Measurements from ENCODE around the gene TSPAN4. TPM values are rescaled to one million over a fixed set of nuclear protein-coding genes. Genes with fewer than 3 reads are reported as not detected.

Gene TSPAN4
- total RNA-seq, 1 experiment from 2014 or later: 117 TPM

DNA sequence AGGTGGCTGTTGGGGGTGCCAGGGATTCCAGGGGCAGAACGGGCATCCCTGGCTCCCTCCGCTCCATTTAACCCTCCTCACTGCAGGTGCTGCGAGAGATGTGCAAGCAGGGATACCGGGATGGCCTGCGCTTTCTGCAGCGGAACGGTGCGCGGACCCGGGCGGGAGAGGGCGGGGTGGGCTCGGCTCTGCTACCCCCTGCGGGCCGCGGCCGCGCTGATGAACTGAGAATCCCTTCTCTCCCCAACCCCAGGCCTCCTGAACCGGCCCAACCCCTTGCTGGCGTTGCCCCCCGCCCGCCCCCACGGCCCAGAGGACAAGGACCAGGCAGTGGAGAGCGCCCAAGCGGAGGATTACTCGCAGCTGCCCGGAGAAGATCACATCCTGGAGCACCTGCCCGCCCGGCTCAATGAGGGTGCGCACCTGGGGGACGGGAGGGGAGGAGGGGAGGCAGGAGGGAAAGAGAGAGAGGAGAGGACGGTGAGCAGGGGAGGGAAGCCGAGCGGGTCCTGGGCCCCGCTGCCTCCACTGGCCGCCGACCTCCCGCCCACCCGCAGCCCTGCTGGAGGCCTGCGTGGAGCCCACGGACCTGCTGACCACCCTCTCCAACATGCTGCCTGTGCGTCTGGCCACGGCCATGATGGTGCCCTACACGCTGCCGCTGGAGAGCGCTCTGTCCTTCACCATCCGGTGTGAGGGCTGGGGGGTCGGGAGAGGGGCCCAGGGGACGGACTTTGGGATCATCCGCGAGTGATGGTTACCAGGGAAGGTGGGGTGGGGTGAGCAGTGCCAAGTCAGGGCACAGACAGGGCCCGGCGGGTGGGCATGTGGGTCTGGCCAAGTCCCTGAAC, 19.0 kb upstream of the TSPAN4 start:
- DNase-seq (ENCODE audit: low spot score): no peak

DNA sequence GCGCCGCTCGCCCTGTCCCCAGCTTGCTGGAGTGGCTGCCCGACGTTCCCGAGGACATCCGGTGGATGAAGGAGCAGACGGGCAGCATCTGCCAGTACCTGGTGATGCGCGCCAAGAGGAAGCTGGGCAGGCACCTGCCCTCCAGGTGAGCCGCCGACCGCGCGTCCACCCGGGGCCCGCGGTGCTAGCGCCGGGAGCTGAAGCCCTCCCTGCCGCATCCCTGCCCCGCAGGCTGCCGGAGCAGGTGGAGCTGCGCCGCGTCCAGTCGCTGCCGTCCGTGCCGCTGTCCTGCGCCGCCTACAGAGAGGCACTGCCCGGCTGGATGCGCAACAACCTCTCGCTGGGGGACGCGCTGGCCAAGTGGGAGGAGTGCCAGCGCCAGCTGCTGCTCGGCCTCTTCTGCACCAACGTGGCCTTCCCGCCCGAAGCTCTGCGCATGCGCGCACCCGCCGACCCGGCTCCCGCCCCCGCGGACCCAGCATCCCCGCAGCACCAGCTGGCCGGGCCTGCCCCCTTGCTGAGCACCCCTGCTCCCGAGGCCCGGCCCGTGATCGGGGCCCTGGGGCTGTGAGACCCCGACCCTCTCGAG, 18.3 kb upstream of the TSPAN4 start:
- no peak for DNase-seq (ENCODE audit: low spot score)

DNA sequence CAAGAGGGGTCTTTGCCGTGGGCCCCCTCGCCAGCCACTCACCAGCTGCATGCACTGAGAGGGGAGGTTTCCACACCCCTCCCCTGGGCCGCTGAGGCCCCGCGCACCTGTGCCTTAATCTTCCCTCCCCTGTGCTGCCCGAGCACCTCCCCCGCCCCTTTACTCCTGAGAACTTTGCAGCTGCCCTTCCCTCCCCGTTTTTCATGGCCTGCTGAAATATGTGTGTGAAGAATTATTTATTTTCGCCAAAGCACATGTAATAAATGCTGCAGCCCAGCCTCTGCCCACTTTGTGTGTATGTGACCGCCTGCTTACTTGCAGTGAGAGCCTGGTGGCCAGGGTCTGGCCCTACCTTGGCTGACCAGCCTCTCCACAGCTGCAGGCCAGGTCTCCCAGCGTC, 17.7 kb upstream of the TSPAN4 start:
- DNase-seq (ENCODE audit: low spot score): no peak

DNA sequence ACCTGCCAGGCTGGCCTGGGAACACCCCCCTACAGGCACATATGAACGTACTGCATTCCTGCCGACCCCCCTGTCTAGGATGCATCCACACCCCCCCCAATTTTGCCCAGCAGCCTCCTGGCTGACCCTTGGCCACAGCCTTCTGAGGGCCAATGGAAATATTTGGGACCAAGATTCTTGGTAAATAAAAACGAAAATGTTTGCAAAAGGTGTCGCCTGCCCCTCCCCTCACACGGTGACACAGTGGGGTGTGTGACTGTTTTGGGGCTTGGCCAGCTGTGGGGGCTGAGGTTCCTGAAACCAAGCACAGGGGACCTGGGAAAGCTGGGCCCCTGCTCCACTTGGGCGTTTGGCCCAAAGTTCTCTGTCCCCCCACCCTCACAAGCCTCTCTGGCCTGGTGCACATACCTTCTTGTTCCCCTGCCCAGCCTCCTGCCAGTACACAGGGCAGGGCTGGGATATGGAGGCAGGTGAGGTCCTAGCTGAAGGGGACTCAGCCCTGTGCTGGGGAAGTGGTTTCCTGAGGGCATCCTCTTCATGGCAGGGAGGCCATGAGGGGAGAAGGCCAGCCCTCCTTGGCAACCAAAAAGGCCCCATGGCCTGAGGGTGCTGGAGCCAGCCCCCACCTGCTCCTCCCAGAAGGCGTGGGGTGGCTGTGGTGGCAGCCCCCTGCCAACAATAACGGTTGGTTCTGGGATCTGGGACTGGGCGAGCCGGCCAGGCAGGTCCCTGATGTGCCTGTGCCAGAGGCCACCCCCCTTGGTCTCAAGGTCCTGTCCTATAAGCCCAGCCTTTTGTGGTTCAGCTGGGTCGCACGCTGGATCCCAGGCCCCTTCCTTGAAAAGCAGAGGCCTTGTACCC, 17.1 kb upstream of the TSPAN4 start:
- DNase-seq (ENCODE audit: low spot score): no peak

DNA sequence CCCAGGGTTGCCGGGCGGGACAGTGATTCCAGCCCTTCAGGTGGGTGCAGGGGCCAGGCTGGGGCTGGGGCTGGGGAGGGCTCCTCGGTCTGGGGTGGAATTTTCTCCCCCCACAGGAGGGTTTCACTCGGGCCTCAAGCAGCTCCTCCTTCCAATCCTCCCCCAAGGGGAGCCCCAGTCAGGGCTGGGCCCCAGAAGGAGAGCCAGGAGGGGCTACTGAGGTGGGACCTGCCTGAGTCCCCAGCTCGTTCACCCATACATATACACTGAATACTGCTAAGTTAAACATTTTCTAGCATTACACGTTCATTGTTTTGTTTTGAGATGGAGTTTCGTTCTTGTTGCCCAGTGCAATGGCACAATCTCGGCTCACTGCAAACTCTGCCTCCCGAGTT, 16.4 kb upstream of the TSPAN4 start:
- no peak for DNase-seq (ENCODE audit: low spot score)

DNA sequence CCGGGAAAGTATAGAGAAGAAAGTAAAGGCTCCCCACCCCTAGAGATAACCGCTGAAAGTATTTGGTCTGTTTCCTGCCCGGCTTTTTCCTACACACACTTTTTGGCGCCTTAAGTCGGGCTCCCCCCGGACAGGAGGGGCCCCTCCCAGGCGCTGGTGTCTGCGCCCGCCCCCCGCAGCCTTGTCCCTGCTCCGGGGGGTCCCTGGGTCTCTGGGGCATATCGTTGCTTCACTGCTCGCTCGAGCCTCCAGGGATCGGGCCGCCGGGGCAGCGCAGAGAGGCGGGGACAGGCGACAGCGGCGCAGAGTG, 15.9 kb upstream of the TSPAN4 start:
- no peak for DNase-seq (ENCODE audit: low spot score)

DNA sequence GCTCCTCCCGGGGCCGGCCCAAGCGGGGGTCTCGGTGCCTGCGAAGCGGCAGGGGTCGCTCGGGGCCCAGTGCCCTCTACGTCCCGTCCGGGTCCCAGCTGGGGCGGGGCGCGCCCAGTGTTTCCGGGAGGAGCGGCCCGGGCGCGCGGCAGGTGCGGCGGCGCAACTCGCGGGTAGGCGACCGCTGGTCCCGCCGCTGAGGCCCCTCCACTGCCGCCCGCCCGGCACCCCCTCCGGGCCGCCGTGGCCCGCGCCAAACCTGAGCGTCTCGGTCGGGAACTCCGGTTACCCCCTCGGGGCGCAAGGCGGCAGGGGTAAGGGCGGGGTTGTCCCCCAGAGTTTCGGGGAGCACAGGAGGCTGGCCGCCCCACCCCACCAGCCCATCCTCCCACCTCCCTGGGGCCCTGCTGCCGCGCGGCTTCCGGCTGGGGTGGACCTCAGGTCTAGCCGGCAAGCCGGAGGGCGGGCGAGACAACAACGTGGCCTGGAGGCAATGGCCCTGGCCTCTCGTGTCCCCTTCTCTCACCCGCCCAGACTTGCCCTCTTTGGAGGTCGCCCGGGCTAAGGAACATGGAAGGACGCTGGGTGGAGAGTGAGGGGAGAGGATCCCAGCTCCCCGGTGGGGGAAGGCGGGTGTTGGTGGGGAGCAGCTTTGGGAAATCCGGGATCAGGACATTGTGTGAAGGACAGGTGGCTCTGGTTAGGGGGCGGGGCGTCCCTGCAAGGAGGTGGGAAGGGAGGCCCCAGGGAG, 15.3 kb upstream of the TSPAN4 start:
- DNase-seq (ENCODE audit: low spot score): no peak

DNA sequence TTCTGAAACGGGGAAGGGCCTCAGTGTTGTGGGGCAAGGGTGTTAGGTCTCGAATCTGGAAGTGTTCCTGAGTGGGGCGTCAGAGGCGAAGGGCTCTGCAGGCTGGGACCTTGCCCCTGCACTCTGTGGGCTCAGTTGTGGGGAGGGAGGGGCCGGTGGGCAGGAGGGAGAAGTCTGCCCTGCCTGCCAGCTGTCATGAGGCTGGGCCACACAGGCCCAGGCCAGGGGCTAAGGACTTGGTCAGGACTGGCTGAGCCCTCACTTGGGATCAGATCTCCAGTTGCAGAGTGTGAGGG, 14.8 kb upstream of the TSPAN4 start, which contains the start of gene CRACR2B:
Gene CRACR2B (plus strand): TSS at position 23 of the 296 bp plus-strand sequence. CDS start 689 bp downstream, outside the sequence.
- no peak for DNase-seq (ENCODE audit: low spot score)

DNA sequence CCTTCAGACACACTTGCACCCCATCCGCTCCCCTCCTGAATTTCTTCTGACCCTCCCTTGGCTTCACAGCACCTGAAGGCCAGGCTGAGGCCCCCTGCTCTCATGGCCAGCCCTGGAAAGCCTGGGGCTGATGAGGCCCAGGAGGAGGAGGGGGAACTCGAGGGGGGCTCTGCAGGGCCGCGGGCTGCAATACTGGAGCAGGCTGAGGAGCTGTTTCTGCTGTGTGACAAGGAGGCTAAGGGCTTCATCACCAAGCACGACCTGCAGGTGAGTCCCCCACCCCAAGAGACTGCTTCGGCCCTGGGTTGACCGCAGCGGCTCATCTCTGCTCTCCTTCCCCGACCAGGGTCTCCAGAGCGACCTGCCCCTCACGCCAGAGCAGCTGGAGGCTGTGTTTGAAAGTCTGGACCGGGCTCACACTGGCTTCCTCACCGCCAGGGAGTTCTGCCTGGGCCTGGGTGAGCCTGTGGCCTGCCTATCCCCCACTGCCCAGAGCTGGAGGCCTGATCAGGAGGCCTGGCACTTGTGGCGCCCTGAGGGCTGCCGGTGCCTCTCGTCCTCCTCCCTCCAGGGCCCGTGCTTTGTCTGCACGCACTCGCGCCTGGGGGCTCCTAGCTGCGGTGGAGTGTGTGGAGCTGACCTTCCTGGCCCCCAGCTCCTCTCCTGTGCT, 14.0 kb upstream of the TSPAN4 start:
- no peak for DNase-seq (ENCODE audit: low spot score)

DNA sequence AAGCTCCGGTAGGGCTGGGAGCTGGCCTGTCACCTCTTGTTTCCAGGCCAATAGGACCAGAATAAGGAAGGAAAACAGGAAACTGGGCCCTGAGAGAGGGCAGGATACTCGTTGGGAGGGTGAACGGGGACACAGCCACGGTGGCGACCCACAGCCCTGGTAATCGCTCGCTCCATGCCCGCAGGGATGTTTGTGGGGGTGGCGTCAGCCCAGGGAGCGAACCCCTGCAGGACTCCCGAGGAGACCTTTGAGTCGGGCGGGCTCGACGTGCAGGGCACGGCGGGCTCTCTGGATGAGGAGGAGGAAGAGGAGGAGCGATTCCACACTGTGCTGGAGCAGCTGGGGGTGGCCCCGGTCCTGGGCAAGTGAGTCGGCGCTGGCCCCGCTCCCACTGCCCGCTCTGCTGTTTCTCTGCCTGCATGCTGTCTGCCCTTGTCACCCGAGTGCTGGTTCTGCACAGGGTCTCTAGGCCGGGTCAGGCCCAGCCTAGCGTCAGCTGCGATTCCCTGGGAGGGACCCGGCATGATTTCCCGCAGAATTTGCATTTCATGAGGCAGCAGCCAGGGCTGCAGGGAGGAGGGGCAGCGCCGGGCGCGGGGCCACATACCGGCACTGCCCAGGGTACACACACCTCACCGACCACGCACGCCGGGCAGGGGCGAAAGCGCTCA, 13.3 kb upstream of the TSPAN4 start:
- DNase-seq (ENCODE audit: low spot score): no peak

DNA sequence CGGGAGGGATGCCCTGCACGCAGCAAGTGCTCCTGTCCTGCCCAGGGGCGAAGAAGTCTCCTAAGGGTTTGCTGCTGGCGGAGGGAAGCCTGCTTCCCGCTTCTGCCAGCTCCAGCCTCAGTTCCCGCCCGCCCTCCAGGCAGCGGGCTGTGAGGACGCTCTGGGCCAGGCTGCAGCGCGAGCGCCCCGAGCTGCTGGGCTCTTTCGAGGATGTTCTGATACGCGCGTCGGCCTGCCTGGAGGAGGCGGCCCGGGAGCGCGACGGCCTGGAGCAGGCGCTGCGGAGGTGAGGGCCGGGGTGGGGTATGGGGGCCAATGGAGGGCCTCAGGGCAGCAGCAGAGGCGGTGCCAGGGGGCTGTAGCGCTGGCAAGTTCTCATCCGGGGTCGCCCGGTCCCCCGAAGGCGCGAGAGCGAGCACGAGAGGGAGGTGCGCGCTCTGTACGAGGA, 12.8 kb upstream of the TSPAN4 start:
- no peak for DNase-seq (ENCODE audit: low spot score)

DNA sequence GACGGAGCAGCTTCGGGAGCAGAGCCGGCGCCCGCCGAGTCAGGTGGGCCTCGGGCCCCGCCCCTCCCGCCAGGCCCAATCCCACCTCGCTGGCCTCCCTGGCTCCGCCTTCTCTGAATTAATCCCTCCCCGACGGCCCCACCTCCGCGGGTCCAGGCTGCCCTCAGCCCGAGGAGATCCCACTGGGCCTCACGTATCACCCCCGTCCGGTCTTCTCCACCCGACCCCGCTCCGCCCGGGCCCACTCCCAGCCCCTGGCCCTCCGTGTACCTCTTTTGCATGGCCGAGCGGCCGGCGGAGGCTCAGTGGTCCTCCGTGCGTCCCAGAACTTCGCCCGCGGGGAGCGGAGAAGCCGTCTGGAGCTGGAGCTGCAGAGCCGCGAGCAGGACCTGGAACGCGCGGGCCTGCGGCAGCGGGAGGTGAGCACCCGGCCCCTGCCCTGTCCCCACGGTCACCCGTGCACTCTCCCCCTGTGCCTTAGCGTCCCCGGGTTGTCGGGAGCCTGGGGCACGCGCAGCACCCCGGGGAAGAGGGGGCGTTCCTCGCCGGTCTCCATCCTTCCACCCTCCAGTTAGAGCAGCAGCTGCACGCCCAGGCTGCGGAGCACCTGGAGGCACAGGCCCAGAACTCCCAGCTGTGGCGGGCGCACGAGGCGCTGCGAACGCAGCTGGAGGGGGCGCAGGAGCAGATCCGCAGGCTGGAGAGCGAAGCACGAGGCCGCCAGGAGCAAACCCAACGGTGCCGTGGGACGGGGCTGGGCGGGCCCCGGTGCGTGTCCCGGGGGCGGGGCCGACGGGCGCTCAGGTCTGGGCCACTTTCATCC, 12.1 kb upstream of the TSPAN4 start:
- DNase-seq (ENCODE audit: low spot score): no peak

DNA sequence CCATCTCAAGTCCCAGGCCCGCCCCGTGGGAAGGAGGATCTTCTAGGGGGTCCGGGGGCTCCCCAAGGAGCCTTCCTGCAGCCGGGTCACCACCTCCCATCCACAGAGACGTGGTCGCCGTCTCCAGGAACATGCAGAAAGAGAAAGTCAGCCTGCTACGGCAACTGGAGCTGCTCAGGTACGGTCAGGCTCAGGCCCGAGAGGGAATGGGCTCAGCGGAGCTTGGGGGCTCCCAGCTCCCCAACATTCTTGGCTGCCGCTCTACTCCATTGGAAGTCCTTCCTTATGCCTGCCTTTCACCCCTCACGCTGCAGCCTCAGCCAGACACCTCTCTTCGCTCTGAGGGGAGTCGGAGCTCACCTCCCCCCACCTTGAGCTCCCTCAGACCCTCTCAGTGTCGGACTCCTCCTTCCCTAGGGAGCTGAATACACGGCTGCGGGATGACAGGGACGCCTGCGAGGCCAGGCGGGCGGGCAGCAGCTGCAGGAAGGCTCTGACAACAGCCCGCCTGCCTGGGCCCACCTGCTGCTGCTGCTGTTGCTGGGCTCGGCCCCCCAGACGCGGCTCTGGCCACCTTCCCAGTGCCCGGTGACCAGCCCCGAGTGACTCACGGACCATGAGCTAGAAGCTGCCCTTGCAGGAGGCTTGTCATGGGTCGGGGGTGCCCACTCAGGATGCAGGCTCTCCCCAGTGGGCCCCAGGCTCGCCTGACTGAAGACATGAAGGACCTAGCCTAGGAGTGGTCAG, 11.4 kb upstream of the TSPAN4 start:
- no peak for DNase-seq (ENCODE audit: low spot score)

DNA sequence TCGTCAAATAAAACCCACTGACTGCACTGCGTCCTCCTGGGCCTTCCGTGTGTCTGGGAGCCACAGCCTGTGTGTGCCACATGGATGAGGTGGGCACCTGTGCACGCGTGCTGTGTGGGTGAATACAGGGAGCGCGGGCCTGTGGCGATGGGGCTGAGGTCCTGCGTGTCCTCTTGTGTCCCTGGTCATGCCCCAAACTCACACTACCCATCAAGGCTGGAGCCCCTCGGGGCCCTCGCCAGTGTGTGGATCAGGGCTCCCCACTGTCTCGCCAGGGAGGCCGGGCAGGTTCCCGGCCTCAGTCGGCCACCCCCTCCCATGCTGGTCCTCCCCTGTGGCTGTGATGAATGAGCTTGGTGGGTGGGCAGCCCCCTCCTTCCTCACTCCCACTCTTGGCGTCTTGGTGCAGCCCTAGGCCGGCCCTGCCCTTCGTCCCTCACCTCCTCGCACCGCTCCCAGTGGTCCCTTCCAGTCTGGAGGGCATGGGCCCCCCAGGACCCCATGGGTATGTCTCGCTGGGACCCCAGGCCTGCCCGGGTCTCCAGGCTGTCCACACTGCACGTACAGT, 10.6 kb upstream of the TSPAN4 start:
- no peak for DNase-seq (ENCODE audit: low spot score)

DNA sequence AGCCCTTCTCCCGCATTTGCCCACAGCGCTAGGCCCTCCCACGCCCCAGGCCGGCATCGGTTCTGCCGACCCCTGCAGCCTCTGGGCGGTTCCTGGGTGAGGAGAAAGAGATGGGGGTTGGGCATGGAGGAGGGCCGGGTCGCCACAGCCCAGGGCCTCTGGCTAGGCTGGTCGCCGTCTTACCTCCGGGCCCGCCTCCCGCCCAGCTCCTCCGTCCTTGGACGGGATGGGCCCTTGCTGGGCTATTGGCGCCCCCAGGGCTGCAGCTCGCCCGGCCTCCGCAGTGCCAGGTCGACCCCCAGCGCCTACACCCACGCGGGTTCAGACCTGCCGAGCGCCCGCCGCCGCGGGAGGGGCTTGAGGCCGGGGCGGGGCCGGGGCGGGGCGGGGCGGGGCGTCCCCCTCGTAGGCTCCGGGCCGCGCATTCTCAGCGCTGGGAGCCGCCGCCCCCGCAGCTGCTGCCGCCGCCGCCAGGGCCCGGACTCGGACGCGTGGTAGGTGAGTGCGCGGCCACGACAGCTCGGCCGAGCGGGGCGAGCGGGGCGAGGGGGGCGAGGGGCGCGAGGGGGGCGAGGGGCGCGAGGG, 10.0 kb upstream of the TSPAN4 start, which contains the start of gene CD151:
Gene CD151 (plus strand): TSS at position 424 of the 585 bp plus-strand sequence. CDS start 3,118 bp downstream, outside the sequence.
- DNase-seq (ENCODE audit: low spot score): no peak

DNA sequence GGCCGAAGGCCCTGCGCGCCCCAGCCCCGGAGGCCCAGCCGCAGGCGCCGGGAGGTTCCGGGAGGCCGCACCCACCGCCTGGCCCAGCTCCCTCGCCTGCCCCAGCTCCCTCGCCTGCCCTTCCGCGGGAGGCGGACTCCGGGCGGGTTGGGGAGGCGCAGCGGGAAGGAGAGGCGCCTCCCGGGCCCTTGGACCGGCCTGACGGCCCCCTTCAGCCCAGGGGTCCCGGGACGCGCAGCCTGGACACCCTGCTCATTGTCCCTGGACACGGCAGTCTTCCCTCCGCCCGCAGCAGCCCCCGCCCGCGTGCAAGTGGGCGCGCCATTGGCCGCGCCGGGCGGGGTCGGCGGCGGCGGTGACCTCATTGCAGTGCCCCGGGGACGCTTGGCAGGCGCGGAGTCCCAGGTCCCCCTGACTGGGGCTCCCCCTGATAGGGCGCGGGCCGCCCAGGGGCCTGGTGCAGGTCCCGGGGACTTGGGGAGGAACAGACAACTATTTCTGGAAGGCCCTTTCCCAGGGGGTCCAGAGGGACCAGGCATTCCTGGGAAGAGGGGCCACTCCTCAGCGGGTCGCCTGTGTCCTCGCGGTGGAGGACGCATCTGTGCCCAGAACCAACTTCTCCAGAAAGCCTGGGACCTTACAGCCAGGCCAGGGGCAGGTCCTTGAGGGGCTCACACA, 9.4 kb upstream of the TSPAN4 start:
- DNase-seq (ENCODE audit: low spot score): no peak

DNA sequence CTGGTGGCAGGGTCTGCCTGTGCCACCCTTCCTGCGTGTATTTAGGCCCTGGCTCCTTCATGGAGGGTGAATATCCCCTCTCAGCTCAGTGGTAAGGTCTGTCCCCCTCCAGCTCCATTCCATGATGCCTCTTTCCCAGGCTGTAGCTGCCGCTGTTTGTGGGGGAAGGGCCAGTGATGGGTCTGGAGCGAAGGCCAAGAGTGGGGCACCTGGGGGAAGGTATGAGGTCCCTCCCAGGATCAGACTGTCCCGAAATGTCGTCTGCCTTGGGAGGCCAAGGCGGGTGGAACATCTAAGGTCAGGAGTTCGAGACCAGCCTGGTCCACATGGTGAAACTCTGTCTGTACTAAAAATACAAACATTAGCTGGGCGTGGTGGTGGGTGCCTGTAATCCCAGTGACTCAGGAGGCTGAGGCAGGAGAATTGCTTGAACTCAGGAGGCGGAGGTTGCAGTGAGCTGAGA, 8.8 kb upstream of the TSPAN4 start:
- DNase-seq (ENCODE audit: low spot score): no peak
